HG03442 (cell line): ENCODE data around the gene GCM1.

Experiments
- ATAC-seq: cut with Tn5 transposase; IDR thresholded peaks from one replicate; pipeline ENCODE4 v1.9.1; 2021; ENCODE audit warnings: mild to moderate bottlenecking, moderate library complexity; ENCODE audit not compliant: unreplicated experiment

The GCM1 gene

DNA sequence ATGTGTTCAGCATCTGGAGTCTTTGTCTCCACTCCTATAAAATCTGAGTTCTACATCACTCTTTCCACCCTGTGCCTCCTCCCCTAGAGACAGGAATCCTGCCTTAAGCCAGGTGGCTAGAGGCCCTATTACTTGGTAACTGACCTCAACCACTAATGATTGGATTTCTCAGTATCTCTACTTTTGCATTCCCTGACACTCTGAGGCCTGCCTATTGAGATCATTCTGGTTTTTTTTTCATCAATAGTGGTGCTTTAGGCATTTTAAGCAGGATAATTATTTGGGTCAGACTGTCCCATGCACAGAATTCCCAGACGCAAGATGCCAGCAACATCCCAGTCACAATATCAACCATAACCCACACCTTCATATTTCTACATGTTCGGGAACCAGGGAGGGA is 3.9 kb upstream of the GCM1 start:
- ATAC-seq = no peak

DNA sequence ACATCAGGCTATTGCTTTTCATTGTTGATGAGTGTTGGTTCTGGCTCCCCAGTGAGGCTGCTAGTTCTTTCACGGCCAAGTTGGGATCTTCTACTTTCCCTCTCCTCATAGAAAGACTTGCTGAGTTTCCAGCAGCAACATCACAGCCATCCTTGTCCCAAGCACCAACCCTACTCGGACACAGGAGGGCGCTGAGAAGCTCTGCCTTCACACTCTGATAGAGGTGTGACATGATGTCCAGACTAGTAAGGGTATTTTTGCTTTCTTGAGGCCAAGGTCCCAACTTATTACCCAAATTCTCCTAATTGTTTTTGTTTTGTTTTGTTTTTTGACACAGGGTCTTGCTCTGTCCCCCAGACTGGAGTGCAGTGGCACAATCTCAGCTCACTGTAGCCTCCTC is 3.0 kb upstream of the GCM1 start:
- ATAC-seq = no peak

DNA sequence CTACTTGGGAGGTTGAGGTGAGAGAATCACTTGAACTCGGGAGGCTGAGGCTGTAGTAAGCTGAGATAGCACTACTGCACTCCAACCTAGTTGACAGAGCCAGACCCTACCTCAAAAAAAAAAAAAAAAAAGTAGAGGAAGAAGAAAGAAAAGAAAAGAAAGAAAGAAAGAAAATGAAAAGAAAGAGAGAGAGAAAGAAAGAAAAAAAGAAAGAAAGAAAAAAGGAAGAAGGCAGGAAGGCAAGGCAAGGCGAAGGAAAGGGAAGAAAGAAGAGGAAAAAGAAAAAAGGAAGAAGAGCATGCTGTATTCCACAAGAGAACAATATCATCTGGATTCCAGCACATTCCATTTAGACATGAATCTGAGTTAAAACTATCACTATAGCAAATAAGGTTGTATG is 3.8 kb downstream of the GCM1 start:
- no peak for ATAC-seq

DNA sequence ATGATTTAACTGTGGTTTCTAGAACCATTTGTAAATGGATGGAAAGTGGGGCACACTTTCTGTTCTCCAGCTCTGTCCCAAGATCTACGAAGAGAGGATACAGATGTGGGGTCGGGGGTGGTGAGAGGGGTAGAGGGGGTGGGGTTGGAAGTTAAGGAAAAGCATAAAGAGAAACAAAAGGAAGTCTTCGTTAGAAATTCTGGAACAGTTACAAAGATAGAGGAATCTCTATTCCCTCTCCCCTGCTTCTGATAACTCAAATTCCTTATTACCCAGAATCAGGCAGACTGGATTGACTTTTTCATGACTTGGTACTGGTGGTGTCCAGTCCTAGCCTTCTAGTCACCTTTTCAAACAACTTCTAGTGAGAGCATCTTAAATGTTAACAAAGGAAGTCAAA is 4.9 kb downstream of the GCM1 start:
- no peak for ATAC-seq

DNA sequence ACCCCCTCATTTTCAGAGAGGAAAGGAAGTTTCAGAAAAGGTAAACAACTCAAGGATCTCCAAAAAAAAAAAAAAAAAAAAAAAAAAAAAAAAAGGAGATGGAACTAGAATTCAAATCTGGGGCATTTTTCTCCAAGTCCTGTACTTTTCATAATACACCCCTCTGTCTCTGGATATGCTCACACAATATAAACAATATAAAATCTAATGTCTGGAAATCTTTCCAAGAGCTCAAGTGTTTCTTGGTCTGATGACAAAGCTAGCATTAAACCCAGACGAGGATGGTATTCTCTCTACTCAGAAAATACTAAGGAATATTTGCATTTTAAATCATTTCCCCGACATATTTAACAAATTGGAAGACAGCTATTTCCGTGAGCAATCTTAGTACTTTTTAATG is 5.8 kb downstream of the GCM1 start:
- ATAC-seq = no peak

- ATAC-seq = no peak
These were observed 8.7 kb downstream of the GCM1 start for GRCh38 chr6:53139841-53140413.

- ATAC-seq = no peak
These were observed 12.5 kb downstream of the GCM1 start for GRCh38 chr6:53136000-53136609.

DNA sequence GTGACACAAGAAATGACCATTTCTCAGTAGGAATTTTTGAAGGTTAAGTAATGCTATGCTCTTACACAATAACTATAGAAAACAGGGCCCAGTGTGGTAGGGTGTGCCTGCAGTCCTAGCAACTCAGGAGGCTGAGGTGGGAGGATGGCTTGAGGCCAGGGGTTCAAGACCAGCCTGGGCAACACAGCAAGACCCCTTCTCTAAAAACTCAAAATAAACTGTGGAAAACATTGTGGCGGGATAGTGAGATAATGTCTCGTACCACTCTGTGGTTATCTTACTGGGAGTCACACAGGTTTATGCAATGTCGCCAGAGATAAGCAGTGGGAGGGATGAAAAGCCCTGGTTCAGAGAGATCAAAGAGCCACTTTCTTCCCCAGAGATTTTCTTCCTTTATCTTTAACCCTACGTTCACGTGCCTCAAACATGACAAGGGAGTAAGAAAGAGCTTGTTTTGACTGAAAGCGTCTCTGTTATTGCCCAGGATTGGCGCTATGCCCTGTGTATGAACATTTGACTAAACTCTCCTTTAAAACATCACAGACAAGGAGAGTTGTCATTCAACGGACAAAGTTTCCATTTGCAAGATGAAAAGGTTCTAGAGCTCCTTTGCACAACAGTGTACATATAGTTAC is 13.9 kb downstream of the GCM1 start:
- ATAC-seq = no peak

GRCh38 chr6:53133961-53134360 is 14.7 kb downstream of the GCM1 start:
- no peak for ATAC-seq

- ATAC-seq = no peak
These were observed 17.9 kb downstream of the GCM1 start for GRCh38 chr6:53130569-53131290.

DNA sequence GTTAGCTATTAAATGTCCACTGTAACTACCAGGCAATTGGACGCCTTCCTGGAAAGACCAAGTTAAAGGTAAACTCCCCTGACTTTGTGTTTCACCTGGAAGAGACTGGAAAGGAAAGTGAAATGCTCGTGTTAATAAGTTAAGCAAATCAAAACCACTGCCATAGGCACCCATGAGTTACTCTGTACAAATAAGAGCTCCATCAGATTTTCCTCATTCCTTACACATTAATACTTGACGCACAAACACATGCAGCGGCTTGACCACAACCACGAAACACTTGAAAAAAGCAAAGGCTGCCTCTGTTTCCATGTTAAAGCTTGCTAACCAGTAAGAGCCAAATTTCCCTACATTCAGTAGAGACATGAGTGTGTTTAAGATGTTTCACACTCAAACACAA is 19.8 kb downstream of the GCM1 start:
- ATAC-seq = no peak

GRCh38 chr6:53125276-53125675 is 23.4 kb downstream of the GCM1 start:
- no peak for ATAC-seq

- no peak for ATAC-seq
These were observed 24.4 kb downstream of the GCM1 start for GRCh38 chr6:53124131-53124800.

DNA sequence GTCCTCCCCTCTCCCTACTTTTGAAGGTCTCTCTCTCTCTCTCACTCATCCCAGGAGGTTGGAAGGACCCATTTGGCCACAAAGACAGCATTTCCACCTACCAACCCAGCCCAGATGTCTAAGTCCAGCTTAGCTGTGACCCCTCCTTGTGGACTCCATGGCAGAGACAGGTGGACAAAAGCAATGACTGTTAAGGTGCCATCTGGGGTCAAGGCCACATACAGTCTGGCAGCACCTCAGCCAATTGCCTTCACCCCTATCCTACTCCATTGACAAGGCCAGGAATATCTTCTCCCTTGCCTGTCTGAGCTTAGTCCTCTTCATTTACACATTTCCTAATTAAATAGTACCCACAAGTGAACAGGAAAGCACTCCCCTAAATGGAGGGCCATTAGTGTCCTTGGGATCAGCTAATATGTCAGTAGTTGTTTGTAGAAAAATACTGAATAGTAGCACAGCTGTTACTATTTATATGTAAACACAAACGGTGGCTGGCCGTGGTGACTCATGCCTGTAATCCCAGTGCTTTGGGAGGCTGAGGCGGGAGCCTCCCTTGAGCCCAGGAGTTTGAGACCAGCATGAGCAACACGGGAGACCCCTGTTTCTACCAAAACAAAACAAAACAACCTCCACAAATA is 28.8 kb downstream of the GCM1 start:
- ATAC-seq = no peak

GRCh38 chr6:53119349-53119748 is 29.3 kb downstream of the GCM1 start:
- ATAC-seq = no peak

DNA sequence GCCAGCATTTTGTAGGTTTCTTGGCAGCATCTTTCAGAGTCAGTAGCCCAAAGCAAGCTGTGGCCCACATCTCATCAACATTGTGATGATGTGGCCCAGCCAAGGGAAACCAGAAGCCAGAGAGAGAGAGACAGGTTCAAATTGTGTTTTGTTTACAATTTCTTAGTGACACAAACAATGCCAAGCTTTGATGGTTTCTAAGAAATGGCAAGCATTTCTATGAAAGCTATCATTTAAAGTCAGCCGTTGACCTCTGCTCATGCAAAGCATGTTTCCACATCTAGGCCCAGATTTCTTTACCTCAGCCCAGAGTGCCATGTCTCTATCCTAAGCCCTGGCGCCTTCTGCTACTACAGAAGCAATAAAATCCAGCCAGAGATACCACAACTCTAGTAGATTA is 32.9 kb downstream of the GCM1 start:
- ATAC-seq = no peak

- ATAC-seq = no peak
These were observed 33.5 kb downstream of the GCM1 start for GRCh38 chr6:53115113-53115512.

- no peak for ATAC-seq
These were observed 34.9 kb downstream of the GCM1 start for GRCh38 chr6:53113742-53114141.

DNA sequence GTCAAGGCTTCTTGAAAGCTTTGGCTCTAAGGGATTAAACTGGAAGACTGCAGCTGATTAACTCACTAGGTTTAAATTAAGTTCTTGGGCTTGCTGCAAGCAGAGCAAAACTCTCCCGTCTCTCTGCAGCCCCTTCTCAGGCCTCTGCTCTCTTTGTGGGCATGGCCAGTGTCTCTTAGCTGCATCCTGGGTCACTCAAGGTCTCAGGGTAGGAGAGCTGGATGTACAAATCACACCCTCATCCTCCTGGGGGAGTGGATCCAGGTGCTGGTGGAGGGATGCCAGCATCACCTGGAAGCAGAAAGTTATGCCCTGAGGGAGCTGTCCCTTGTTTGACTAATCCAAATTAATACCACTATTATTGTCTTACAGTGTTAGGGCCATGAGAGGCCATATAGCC is 35.8 kb downstream of the GCM1 start:
- ATAC-seq = no peak

DNA sequence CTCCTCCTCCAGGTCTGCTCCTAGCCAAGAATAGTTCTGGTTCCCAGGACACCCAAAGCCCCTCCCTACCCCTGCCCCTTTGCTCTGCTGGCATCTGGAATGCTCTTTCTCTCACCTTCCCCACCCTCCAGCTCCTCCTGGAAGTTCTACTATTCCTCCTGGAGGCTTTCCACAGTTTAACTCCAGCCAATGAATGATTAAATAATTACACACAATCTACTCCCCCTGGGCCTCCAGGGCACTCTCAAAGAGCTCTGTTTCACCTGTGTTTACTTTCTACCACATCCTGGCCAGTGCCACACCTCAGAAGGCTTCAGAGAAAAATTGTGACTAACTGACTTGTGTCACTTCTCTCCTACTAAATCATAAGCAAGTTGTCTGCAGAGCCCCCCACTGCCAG is 36.2 kb downstream of the GCM1 start:
- no peak for ATAC-seq

- ATAC-seq = no peak
These were observed 36.8 kb downstream of the GCM1 start for GRCh38 chr6:53111865-53112264.
